Immature natural killer cell (primary cell): ENCODE measurements around the gene KLF2. TPM values are rescaled to one million over a fixed set of nuclear protein-coding genes. Genes with fewer than 3 reads are reported as not detected.

Experiments used
- DNase-seq, 3 donors: peaks; one replicate each; pipeline ENCODE4 v3.0.0; 2022; ENCODE audit warnings: mixed read lengths in 1 of 3
- H3K27ac Mint-ChIP-seq, 6 donors: one replicate each; pipeline ENCODE4 v1.8.0; 2020; ENCODE audit warnings: mixed read lengths in 6 of 6, mild to moderate bottlenecking in 5 of 6, inconsistent platforms in 4 of 6, moderate library complexity in 3 of 6
- H3K27me3 Mint-ChIP-seq, 3 donors: one replicate each; pipeline ENCODE4 v1.8.0; 2020 to 2021; ENCODE audit warnings: low read depth in 3 of 3, mild to moderate bottlenecking in 3 of 3, mixed read lengths in 3 of 3, moderate library complexity in 3 of 3, inconsistent platforms in 1 of 3
- H3K36me3 Mint-ChIP-seq, 3 donors: one replicate each; pipeline ENCODE4 v1.8.0; 2020; ENCODE audit warnings: mixed read lengths in 3 of 3, inconsistent platforms in 2 of 3, mild to moderate bottlenecking in 2 of 3
- H3K4me1 Mint-ChIP-seq, 2 donors: one replicate each; pipeline ENCODE4 v1.8.0; 2020; ENCODE audit warnings: inconsistent platforms in 2 of 2, mild to moderate bottlenecking in 2 of 2, mixed read lengths in 2 of 2, moderate library complexity in 1 of 2
- H3K4me3 Mint-ChIP-seq, 5 donors: one replicate each; pipeline ENCODE4 v1.8.0; 2020; ENCODE audit warnings: mild to moderate bottlenecking in 5 of 5, mixed read lengths in 5 of 5, inconsistent platforms in 3 of 5, moderate library complexity in 3 of 5
- H3K9me3 Mint-ChIP-seq, 6 donors: one replicate each; pipeline ENCODE4 v1.8.0; 2020; ENCODE audit warnings: mild to moderate bottlenecking in 6 of 6, mixed read lengths in 6 of 6, inconsistent platforms in 4 of 6, moderate library complexity in 3 of 6
- polyA plus RNA-seq, 3 donors: library from polyadenylated mRNA; unstranded; fragments of 300-500 nt; fragmentation: Illumina TruSeq; gene quantifications; one replicate each; pipeline ENCODE4 v1.2.3, GENCODE V29; 2021

KLF2 gene
- polyA plus RNA-seq, 3 donors from 2014 or later, result 55.0 to 102 (median 91.0) TPM

- H3K9me3 Mint-ChIP-seq, result peaks cover 0 to 2% (median 0%) of the 10 kb centered on the region in 6 donors
- H3K4me3 Mint-ChIP-seq, result peak overlapping the region in 3 of 5 donors; percentile 66 to 93 (median 66)
- peaks cover 0 to 11% (median 9%) of the 10 kb centered on the region in 3 donors for H3K36me3 Mint-ChIP-seq
- peaks cover 39 to 55% of the 10 kb centered on the region in 2 donors for H3K4me1 Mint-ChIP-seq
- peak in 2 of 3 donors; percentile 14 to 15 for DNase-seq
- peaks cover 2 to 13% (median 8%) of the 10 kb centered on the region in 3 donors for H3K27me3 Mint-ChIP-seq
- peak overlapping the region in 1 of 6 donors; percentile 98 for H3K27ac Mint-ChIP-seq
These were observed 40.8 kb downstream of the KLF2 start for GRCh38 chr19:16365300-16365996.

GRCh38 chr19:16366056-16366432 lies 41.4 kb downstream of the KLF2 start:
- H3K4me3 Mint-ChIP-seq, result peak overlapping the region in 1 of 5 donors; percentile 93
- H3K27me3 Mint-ChIP-seq, result peaks cover 7 to 19% (median 14%) of the 10 kb centered on the region in 3 donors
- peak overlapping the region in 1 of 6 donors; percentile 98 for H3K27ac Mint-ChIP-seq
- no peak for DNase-seq
- peaks cover 0 to 6% (median 6%) of the 10 kb centered on the region in 3 donors for H3K36me3 Mint-ChIP-seq
- peaks cover 33 to 52% of the 10 kb centered on the region in 2 donors for H3K4me1 Mint-ChIP-seq
- no peaks in the 10 kb centered on the region for H3K9me3 Mint-ChIP-seq

GRCh38 chr19:16366433-16367260 lies 42.0 kb downstream of the KLF2 start:
- Mint-ChIP-seq H3K9me3 (no peaks in the 10 kb centered on the region), H3K27me3 (peaks cover 13 to 24% (median 20%) of the 10 kb centered on the region in 3 donors), H3K36me3 (peaks cover 0 to under 1% (median 0%) of the 10 kb centered on the region in 3 donors), H3K27ac (peak overlapping the region in 1 of 6 donors; percentile 98), H3K4me1 (peaks cover 27 to 52% of the 10 kb centered on the region in 2 donors), H3K4me3 (peak overlapping the region in 1 of 5 donors; percentile 93)
- DNase-seq, result peak; percentile 71 to 81 (median 79)

- Mint-ChIP-seq H3K27ac (peak overlapping the region in 1 of 6 donors; percentile 98), H3K9me3 (no peaks in the 10 kb centered on the region), H3K36me3 (no peaks in the 10 kb centered on the region), H3K27me3 (peaks cover 18 to 27% (median 21%) of the 10 kb centered on the region in 3 donors), H3K4me1 (peaks cover 21 to 46% of the 10 kb centered on the region in 2 donors), H3K4me3 (peak overlapping the region in 1 of 5 donors; percentile 93)
- peak; percentile 85 to 89 (median 89) for DNase-seq
These were observed 42.6 kb downstream of the KLF2 start for GRCh38 chr19:16367261-16367683.

- H3K27me3 Mint-ChIP-seq, result peaks cover 21 to 27% (median 22%) of the 10 kb centered on the region in 3 donors
These were observed 44.0 kb downstream of the KLF2 start for GRCh38 chr19:16368385-16369305.

GRCh38 chr19:16369306-16369663 lies 44.7 kb downstream of the KLF2 start:
- Mint-ChIP-seq H3K27me3 (peaks cover 21 to 27% (median 22%) of the 10 kb centered on the region in 3 donors), H3K4me3 (no peak overlapping the region), H3K4me1 (peaks cover 2 to 29% of the 10 kb centered on the region in 2 donors), H3K9me3 (no peaks in the 10 kb centered on the region), H3K27ac (no peak overlapping the region), H3K36me3 (peaks cover 0 to 2% (median 2%) of the 10 kb centered on the region in 3 donors)
- no peak for DNase-seq

More at GRCh38 chr19:16368385-16369305, 44.0 kb downstream of the KLF2 start:
- H3K4me1 Mint-ChIP-seq, result peaks cover 8 to 35% of the 10 kb centered on the region in 2 donors
- no peak overlapping the region for H3K4me3 Mint-ChIP-seq
- no peak overlapping the region for H3K27ac Mint-ChIP-seq
- peak; percentile 58 to 67 (median 63) for DNase-seq
- H3K36me3 Mint-ChIP-seq, result no peaks in the 10 kb centered on the region
- H3K9me3 Mint-ChIP-seq, result no peaks in the 10 kb centered on the region

GRCh38 chr19:16369664-16370576 lies 45.3 kb downstream of the KLF2 start:
- Mint-ChIP-seq H3K27me3 (peaks cover 22 to 27% (median 25%) of the 10 kb centered on the region in 3 donors), H3K36me3 (peaks cover 2 to 7% (median 6%) of the 10 kb centered on the region in 3 donors), H3K27ac (no peak overlapping the region), H3K9me3 (no peaks in the 10 kb centered on the region), H3K4me3 (no peak overlapping the region), H3K4me1 (peaks cover 0 to 24% of the 10 kb centered on the region in 2 donors)
- DNase-seq, result peak; percentile 87 to 89 (median 89)

GRCh38 chr19:16370641-16371391 lies 46.2 kb downstream of the KLF2 start:
- DNase-seq, result peak; percentile 64 to 74 (median 74)
- no peak overlapping the region for H3K4me3 Mint-ChIP-seq
- peaks cover 0 to 15% of the 10 kb centered on the region in 2 donors for H3K4me1 Mint-ChIP-seq
- peaks cover 7 to 16% (median 10%) of the 10 kb centered on the region in 3 donors for H3K36me3 Mint-ChIP-seq
- no peaks in the 10 kb centered on the region for H3K9me3 Mint-ChIP-seq
- no peak overlapping the region for H3K27ac Mint-ChIP-seq
- peaks cover 24 to 27% (median 25%) of the 10 kb centered on the region in 3 donors for H3K27me3 Mint-ChIP-seq

- peaks cover 7 to 19% (median 12%) of the 10 kb centered on the region in 3 donors for H3K36me3 Mint-ChIP-seq
These were observed 46.9 kb downstream of the KLF2 start for GRCh38 chr19:16371540-16371986.

GRCh38 chr19:16372065-16372915 lies 47.7 kb downstream of the KLF2 start:
- peaks cover 17 to 25% (median 25%) of the 10 kb centered on the region in 3 donors for H3K27me3 Mint-ChIP-seq
- no peaks in the 10 kb centered on the region for H3K9me3 Mint-ChIP-seq
- H3K4me1 Mint-ChIP-seq, result peaks cover 0 to 5% of the 10 kb centered on the region in 2 donors
- peak overlapping the region in 1 of 5 donors; percentile 40 for H3K4me3 Mint-ChIP-seq
- H3K27ac Mint-ChIP-seq, result no peak overlapping the region
- H3K36me3 Mint-ChIP-seq, result peaks cover 7 to 19% (median 12%) of the 10 kb centered on the region in 3 donors
- peak; percentile 28 to 40 (median 38) for DNase-seq

More at GRCh38 chr19:16371540-16371986, 46.9 kb downstream of the KLF2 start:
- H3K27me3 Mint-ChIP-seq, result peaks cover 23 to 25% (median 24%) of the 10 kb centered on the region in 3 donors
- H3K9me3 Mint-ChIP-seq, result no peaks in the 10 kb centered on the region
- no peak overlapping the region for H3K27ac Mint-ChIP-seq
- no peak overlapping the region for H3K4me3 Mint-ChIP-seq
- H3K4me1 Mint-ChIP-seq, result peaks cover 0 to 7% of the 10 kb centered on the region in 2 donors
- DNase-seq, result peak; percentile 96 to 97 (median 97)

GRCh38 chr19:16373079-16373478 lies 48.5 kb downstream of the KLF2 start:
- H3K4me1 Mint-ChIP-seq, result peaks cover 7 to 12% of the 10 kb centered on the region in 2 donors
- H3K27ac Mint-ChIP-seq, result peak overlapping the region in 1 of 6 donors; percentile 93
- H3K27me3 Mint-ChIP-seq, result peaks cover 14 to 28% (median 25%) of the 10 kb centered on the region in 3 donors
- DNase-seq, result no peak
- no peaks in the 10 kb centered on the region for H3K9me3 Mint-ChIP-seq
- H3K4me3 Mint-ChIP-seq, result peak overlapping the region in 3 of 5 donors; percentile 31 to 86 (median 40)
- H3K36me3 Mint-ChIP-seq, result peaks cover 7 to 23% (median 16%) of the 10 kb centered on the region in 3 donors
